NOMO-1 treated with DMSO at 0.1 percent for 48 hours (cell line): ENCODE measurements around the gene DAB1.
A peak's percentile ranks its signal among the peaks of the same experiment; 100 is the strongest.

ENCODE experiments used
- DNase-seq: peaks from one replicate; lab custom pipeline; 2025; ENCODE audit not compliant: unreplicated experiment; lab: John Stamatoyannopoulos, UW

DAB1 gene

DNA sequence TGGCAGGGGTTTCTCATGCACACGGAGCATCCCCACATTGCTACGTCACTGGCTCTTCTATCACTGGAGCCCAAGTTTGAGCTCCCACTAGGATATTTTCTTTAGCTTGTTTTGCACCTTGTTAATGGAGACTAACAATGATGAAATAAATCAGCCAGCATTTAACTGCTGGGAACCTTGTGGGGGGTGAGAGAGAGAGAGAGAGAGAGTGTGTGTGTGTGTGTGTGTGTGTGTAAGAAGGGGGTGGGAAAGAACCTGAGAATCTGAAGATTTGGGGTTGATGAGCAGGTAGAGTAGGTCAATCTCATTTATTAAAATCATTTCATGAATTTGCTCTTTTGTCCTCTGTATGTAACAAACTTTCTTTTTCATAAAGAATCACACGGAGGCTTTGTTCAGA lies 458.7 kb downstream of the DAB1 start:
- DNase-seq = no peak

DNA sequence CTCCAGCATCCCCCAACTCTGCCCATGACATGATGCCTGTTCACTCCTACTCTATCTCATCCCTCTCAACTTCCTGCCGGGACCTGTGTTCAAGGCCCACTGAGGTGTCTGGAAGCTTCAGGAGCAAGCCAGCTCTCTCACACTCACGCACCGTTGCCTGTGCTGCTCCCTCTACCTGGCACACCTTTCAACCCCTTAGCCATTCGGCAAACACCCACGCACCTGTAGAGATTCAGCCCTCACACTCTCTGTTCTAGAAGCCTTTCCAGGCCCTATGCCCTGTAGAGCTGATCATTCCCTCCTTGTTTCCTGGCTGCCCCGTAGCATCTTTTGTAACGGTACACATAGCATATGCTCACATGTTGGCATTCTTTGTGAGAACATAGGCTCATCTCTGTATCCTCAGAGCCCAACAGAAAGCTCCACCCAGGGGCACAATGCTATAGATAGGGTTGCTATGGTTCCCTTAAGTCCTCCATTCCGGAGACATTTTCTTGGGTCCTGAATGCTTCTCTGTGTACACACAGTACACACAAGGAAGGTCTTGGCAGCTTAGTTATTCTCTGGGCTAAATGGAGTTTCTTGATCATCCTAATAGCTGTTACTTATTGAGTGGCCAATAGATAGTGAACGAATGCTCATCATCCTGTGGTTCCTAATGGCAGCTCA lies 459.4 kb downstream of the DAB1 start:
- no peak for DNase-seq

DNA sequence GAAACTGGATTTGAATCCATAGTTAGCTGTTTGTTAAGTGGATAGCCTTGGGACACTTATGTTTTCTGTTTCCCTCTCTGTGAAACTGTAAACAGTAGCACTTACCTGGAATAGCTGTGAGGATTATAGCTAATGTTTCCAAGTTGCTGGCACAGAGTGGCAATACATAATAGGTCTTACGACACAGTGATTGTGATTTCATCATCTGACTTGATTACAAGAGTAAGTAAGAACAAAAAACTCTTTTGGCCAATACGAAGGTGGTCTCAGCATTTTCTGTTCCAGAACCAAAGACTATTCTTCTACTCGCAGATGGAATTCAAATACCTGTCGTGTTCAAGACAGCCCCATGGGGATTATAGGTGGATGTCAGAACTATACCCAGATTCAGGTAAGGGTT lies 460.2 kb downstream of the DAB1 start:
- DNase-seq = peak; percentile 14

DNA sequence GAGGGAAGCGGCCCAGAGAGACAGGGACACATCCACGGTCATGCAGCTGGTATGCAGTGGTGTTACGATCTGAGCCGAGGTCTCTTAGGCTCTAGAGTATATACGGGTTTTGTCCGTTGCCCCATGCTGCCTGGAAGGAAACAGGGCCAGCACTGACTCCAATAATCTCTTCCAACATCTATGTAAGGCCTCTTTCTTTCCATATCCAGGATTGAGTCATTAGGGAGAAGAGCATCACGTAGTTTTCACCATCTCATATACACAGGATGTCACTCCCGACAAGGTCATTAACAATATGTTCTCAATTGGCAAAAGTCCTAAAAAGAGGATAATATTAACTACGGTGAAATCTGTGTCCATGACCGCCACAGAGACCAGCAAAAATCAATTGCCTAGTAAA lies 462.4 kb downstream of the DAB1 start:
- DNase-seq = no peak

DNA sequence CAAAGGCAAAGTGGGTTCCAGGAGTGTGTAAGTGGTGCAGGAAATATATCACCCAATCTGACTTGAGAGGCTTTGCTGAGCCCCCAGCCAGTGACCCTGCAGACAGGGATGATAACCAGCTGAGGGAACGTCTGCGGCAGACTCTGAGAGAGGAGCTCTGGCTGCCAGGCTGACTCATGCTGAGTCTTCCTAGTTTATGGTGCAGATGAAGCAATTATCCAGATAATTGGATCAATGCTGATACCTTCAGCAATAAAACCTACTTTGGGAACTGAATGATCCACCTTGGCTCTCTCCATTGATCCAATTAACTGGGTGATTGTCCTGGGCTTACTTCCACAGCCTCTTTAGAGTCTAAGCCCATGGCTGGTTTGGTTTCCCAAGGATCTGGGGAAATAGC lies 465.3 kb downstream of the DAB1 start:
- no peak for DNase-seq

DNA sequence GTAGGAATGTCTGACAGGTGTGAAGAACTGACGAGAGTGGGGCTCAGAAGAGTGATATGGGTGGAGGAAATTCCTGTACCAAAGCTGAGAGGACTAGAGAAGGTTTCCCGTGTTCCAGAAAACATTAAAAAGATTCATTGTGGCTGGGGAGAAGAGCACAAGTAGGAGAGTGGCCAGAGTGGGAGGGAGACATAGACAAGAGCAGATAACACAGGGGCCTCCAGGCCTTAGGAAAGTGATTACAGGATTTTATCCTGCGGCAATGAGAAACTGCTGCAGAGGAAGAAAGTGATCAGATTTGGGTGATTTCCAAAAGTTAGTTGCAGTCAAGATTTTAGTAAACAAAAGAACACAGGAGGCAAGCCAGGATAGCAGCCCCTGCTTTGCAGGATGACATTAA lies 465.9 kb downstream of the DAB1 start:
- no peak for DNase-seq

DNA sequence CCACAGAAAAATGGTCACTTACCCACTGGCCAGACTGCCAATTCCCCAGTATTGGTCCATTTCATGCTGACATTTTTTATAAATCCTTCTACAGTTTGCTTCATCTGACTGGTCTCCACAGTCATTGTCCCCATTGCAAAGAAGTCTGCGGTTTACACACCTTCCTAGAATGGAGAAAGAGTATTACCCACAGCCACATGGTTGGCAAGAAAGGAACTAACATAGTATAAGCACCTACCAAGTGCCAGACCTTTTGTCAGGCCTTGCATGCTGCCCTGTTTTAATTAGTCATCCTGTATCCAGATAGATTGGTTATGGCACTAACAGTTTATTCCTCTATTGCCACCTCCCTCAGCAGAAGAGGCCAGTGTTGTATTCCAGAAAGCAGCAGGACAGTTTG lies 469.2 kb downstream of the DAB1 start:
- DNase-seq = no peak

DNA sequence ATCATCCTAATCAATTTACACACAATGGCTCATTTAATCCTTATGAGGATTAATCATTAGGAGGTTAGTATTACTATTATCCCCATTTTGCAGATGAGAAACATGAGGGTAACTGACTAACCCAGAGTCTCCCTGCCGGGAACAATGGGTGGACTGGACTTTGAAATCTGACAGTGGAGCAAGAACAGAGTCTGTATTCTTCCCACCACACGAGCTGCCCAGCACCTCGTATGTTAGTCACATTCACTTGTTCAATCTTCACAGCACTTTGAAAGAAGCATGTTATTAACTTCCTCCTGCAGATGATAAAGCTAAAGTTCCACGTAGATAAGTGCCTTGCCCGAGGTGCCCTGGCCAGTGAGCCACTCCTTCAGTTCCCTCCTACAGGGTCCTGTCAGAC lies 470.5 kb downstream of the DAB1 start:
- no peak for DNase-seq

DNA sequence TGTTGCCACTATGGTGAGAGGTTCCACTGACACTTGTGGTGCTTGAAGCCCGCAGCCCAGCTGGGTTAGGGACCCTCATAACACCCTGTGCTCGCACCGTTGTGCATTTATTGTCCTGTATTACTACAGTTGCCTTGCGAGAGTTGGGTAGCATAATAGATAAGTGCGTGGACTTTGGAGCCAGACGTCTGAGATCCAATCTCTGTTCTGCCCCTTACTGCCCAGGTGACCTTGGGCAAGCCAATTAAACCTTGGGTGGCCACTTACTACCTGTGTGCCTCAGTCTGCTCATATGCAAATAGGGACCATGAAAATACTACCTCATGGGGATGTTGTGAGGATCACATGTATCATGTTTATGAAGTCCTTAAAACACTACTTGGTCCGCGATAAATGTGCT lies 471.4 kb downstream of the DAB1 start:
- DNase-seq = no peak

DNA sequence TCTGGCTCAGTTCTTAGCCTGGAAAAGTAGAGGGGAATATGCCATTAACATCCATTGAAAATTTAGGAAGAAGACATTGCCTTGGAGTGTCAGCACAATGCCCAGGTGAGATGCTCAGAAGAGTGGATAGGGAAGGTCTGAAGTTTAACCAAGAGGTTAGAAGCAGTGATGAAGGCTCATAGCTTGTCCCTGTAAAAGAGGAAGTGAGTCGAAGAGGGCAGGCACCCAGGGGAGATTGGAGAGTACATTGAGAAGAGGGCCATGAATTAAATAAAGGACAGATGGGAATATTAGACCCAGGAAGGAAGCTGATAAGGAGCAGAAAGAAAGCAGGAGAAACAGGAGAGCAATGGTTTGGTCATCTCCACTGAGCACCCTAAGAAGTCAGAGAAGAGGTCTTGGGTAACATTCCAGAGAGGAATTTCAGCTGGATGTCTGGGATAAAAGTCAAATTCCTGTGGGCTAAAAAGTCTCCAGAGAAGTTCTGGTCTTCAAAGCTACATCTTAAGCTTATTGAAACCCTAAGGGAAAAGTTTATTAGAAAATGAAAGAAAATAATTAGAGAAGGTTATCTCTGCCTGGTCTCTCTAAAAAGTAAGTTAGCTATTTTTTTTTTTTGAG lies 475.3 kb downstream of the DAB1 start:
- DNase-seq = peak; percentile 52
